ENCODE results near the gene GPI. TPM values are rescaled to one million over a fixed set of nuclear protein-coding genes. Genes with fewer than 3 reads are reported as not detected.

Gene GPI
- total and polyA plus RNA-seq, 2 of the 13 experiments (the other 11 are each of a cell fraction or from before 2014, with no cell fraction given) = 147 to 167 TPM

- 0 out of 2 replicates have a peak, but pooled peaks have one; percentile 30 for TF ChIP-seq SAP130 (CRISPR knock-in tag; IDR thresholded peaks at IDR 0.05; ENCODE audit: low read depth)
Observed at GRCh38 chr19:34430738-34431625, 66.0 kb downstream of the GPI start (continued).

- FAIRE-seq = no peak
- H3K79me2 ChIP-seq (ENCODE audit: insufficient read depth, low read length) = peaks cover 64% of the 10 kb centered on the region
Observed at GRCh38 chr19:34431681-34432402, 66.8 kb downstream of the GPI start.

GRCh38 chr19:34432797-34433196 is 67.8 kb downstream of the GPI start:
- TF ChIP-seq ZNF672 (CRISPR knock-in tag; IDR thresholded peaks at IDR 0.05) = no peak
- no peak for TF ChIP-seq HOXA7 (CRISPR knock-in tag; IDR thresholded peaks at IDR 0.05)
- no peak for TF ChIP-seq REL (CRISPR knock-in tag; conservative IDR thresholded peaks at IDR 0.05)
- no peak for TF ChIP-seq ZNF766 (CRISPR knock-in tag; IDR thresholded peaks at IDR 0.05; ENCODE audit: borderline replicate concordance)
- TF ChIP-seq ZNF256 (CRISPR knock-in tag; conservative IDR thresholded peaks at IDR 0.05) = no peak
- no peak for TF ChIP-seq ZNF34 (CRISPR knock-in tag; IDR thresholded peaks at IDR 0.05; ENCODE audit: borderline replicate concordance)
- TF ChIP-seq SP5 (CRISPR knock-in tag; IDR thresholded peaks at IDR 0.05; ENCODE audit: borderline replicate concordance, low read depth) = no peak
- TF ChIP-seq ZNF704 (CRISPR knock-in tag; IDR thresholded peaks at IDR 0.05; ENCODE audit: borderline replicate concordance) = no peak
- no peak for TF ChIP-seq TBP (CRISPR knock-in tag; IDR thresholded peaks at IDR 0.05)
- TF ChIP-seq HHEX (CRISPR knock-in tag; IDR thresholded peaks at IDR 0.05) = no peak
- TF ChIP-seq ELF1 (CRISPR knock-in tag; IDR thresholded peaks at IDR 0.05) = no peak
- H3K4me1 ChIP-seq (ENCODE audit: insufficient read depth, low read length) = peaks cover 36% of the 10 kb centered on the region
- H3K27me3 ChIP-seq (ENCODE audit: control insufficient read depth in 1 of 2, insufficient read depth in 2 of 2, low read length in 2 of 2) = no peaks in the 10 kb centered on the region; a peak in 1 of 5 replicates
- intact Hi-C loops (cut with micrococcal nuclease; ENCODE audit: unreplicated experiment) = no loop called here
- H3K4me3 ChIP-seq (replicated peaks in 1 of 3; ENCODE audit: insufficient read depth in 1 of 3, low read depth in 2 of 3, low read length in 3 of 3) = no peak overlapping the region
- POLR2A ChIA-PET = no interaction called here
- ATAC-seq = no peak
- peaks cover 47% of the 10 kb centered on the region for H4K20me1 ChIP-seq (ENCODE audit: insufficient read depth, low read length)
- DNase-seq (ENCODE audit: low spot score) = no peak
- no peak overlapping the region for H3K27ac ChIP-seq (ENCODE audit: extremely low read length, insufficient read depth, low read length)
- CTCF ChIA-PET (ENCODE audit: low intra/inter-chr PET ratio, low total read pairs) = no interaction called here
- H3K79me2 ChIP-seq (ENCODE audit: insufficient read depth, low read length) = peaks cover 66% of the 10 kb centered on the region
- in situ Hi-C loops (cut with HindIII; ENCODE audit: extremely low pct_ligation_motif_present, low pct_unique_long_range_greater_than_20kb) = no loop called here
- no peaks in the 10 kb centered on the region for H3K9me3 ChIP-seq (ENCODE audit: low read length)
- no TSS peak for BruUV-seq (replicated peaks)
- FAIRE-seq = no peak
- H2AFZ ChIP-seq (ENCODE audit: low read length) = no peak overlapping the region
- no peak overlapping the region for H3K4me2 ChIP-seq (ENCODE audit: low read depth, low read length)
- 95% methylated on average over 5 of the region's 5 CpGs for WGBS (ENCODE audit: low lambda C conversion rate)
- H3K36me3 ChIP-seq (replicated peaks in 1 of 2; ENCODE audit: control insufficient read depth in 1 of 2, insufficient read depth in 2 of 2, low read length in 2 of 2) = peaks cover 6 to 50% of the 10 kb centered on the region in 2 experiments
- H3K9ac ChIP-seq (ENCODE audit: insufficient read depth, low read depth, low read length) = no peak overlapping the region

More at GRCh38 chr19:34431681-34432402, 66.8 kb downstream of the GPI start:
- ChIA-PET CTCF (ENCODE audit: low intra/inter-chr PET ratio, low total read pairs) (no interaction called here), POLR2A (no interaction called here)
- H2AFZ ChIP-seq (ENCODE audit: low read length) = no peak overlapping the region
- 98% methylated on average over 2 of the region's 2 CpGs for WGBS (ENCODE audit: low lambda C conversion rate)
- no peaks in the 10 kb centered on the region; a peak in 1 of 5 replicates for H3K27me3 ChIP-seq (ENCODE audit: control insufficient read depth in 1 of 2, insufficient read depth in 2 of 2, low read length in 2 of 2)
- TSS peak; percentile 3 for BruUV-seq (replicated peaks)
- peaks cover 41% of the 10 kb centered on the region for H3K4me1 ChIP-seq (ENCODE audit: insufficient read depth, low read length)
- DNase-seq (ENCODE audit: low spot score) (no peak), ATAC-seq (no peak)
- H3K4me2 ChIP-seq (ENCODE audit: low read depth, low read length) = peak overlapping the region; percentile 80; the same call in 1 of the 2 replicates
- H4K20me1 ChIP-seq (ENCODE audit: insufficient read depth, low read length) = peaks cover 47% of the 10 kb centered on the region
- H3K27ac ChIP-seq (ENCODE audit: extremely low read length, insufficient read depth, low read length) = no peak overlapping the region
- in situ Hi-C loops (cut with HindIII; ENCODE audit: extremely low pct_ligation_motif_present, low pct_unique_long_range_greater_than_20kb) = no loop called here
- H3K4me3 ChIP-seq (replicated peaks in 1 of 3; ENCODE audit: insufficient read depth in 1 of 3, low read depth in 2 of 3, low read length in 3 of 3) = no peak overlapping the region
- no peak overlapping the region for H3K9ac ChIP-seq (ENCODE audit: insufficient read depth, low read depth, low read length)
- no peaks in the 10 kb centered on the region for H3K9me3 ChIP-seq (ENCODE audit: low read length)
- TF ChIP-seq CBFB (CRISPR knock-in tag; IDR thresholded peaks at IDR 0.05) (no peak), MAFK (conservative IDR thresholded peaks at IDR 0.05 in 1 of 2, IDR thresholded peaks at IDR 0.05 in 1 of 2; ENCODE audit: low read length in 2 of 2) (peak in 1 of 2 experiments; percentile 23; a peak in 1 of 4 replicates), FLYWCH1 (CRISPR knock-in tag; IDR thresholded peaks at IDR 0.05) (no peak), ZNF256 (CRISPR knock-in tag; conservative IDR thresholded peaks at IDR 0.05) (no peak), CREM (IDR thresholded peaks at IDR 0.05) (no peak), CREM (CRISPR knock-in tag; IDR thresholded peaks at IDR 0.05) (no peak)
- peaks cover 6 to 43% of the 10 kb centered on the region in 2 experiments for H3K36me3 ChIP-seq (replicated peaks in 1 of 2; ENCODE audit: control insufficient read depth in 1 of 2, insufficient read depth in 2 of 2, low read length in 2 of 2)
- intact Hi-C loops (cut with micrococcal nuclease; ENCODE audit: unreplicated experiment) = no loop called here
